ENCODE results near the gene KDM6A.

GRCh38 chrX:44829832-44830231 lies 43.2 kb upstream of the KDM6A start:
- TF ChIP-seq THAP7 (CRISPR knock-in tag; IDR thresholded peaks at IDR 0.05) (no peak), ARID3B (CRISPR knock-in tag; IDR thresholded peaks at IDR 0.05; ENCODE audit: borderline replicate concordance) (no peak), CREB1 (IDR thresholded peaks at IDR 0.05) (no peak), CREB1 (CRISPR knock-in tag; IDR thresholded peaks at IDR 0.05) (no peak)
